ENCODE measurements around the gene JAZF1. TPM values are rescaled to one million over a fixed set of nuclear protein-coding genes. Genes with fewer than 3 reads are reported as not detected.

Gene JAZF1
- total RNA-seq, 1 experiment from 2014 or later = 14.2 TPM

DNA sequence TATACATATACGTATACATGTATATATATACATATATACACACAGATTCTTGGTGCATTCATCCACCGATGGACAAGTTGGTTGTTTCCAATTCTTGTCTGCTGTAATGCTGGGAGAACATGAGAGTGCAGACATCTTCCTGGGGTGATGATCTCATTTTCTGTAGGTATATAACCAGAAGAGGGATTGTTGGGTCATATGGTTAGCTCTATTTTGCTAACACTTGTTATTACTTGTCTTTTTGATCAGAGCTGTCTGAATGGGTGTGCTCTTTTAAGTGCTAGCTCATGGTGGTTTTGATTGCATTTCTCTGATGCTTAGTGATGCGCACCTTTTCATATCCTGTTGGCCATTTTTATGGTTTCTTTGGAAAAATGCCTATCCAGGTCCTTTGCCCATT, 334.2 kb downstream of the JAZF1 start:
- H3K27me3 Mint-ChIP-seq (ENCODE audit: insufficient read depth, unreplicated experiment) = no peaks in the 10 kb centered on the region
- intact Hi-C loops (cut with micrococcal nuclease) = no loop called here
- no peaks in the 10 kb centered on the region for H3K36me3 Mint-ChIP-seq (ENCODE audit: insufficient read depth, unreplicated experiment)
- no peak overlapping the region for H3K4me3 Mint-ChIP-seq (ENCODE audit: unreplicated experiment)
- H3K9me3 Mint-ChIP-seq (ENCODE audit: unreplicated experiment) = no peaks in the 10 kb centered on the region
- POLR2A ChIA-PET = interaction anchor here (1.0 kb wide), 1 partner anchor 10 kb away, joined by 3 read pairs; no protein-coding TSS in a partner anchor
- DNase-seq (ENCODE audit: unreplicated experiment) = no peak
- H3K27ac Mint-ChIP-seq (ENCODE audit: low read depth, unreplicated experiment) = no peak overlapping the region
- TF ChIP-seq, protein P1, sequence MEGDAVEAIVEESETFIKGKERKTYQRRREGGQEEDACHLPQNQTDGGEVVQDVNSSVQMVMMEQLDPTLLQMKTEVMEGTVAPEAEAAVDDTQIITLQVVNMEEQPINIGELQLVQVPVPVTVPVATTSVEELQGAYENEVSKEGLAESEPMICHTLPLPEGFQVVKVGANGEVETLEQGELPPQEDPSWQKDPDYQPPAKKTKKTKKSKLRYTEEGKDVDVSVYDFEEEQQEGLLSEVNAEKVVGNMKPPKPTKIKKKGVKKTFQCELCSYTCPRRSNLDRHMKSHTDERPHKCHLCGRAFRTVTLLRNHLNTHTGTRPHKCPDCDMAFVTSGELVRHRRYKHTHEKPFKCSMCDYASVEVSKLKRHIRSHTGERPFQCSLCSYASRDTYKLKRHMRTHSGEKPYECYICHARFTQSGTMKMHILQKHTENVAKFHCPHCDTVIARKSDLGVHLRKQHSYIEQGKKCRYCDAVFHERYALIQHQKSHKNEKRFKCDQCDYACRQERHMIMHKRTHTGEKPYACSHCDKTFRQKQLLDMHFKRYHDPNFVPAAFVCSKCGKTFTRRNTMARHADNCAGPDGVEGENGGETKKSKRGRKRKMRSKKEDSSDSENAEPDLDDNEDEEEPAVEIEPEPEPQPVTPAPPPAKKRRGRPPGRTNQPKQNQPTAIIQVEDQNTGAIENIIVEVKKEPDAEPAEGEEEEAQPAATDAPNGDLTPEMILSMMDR (IDR thresholded peaks at IDR 0.05; ENCODE audit: unreplicated experiment) = no peak
- CTCF ChIA-PET = interaction anchor here (0.6 to 1.3 kb wide), 3 partner anchors 60 to 250 kb away, joined by 3 to 4 read pairs (median 3); no protein-coding TSS in a partner anchor
- BruUV-seq (replicated peaks) = no TSS peak
- no peaks in the 10 kb centered on the region for H3K4me1 Mint-ChIP-seq (ENCODE audit: insufficient read depth, unreplicated experiment)

- H3K27me3 Mint-ChIP-seq (ENCODE audit: insufficient read depth, unreplicated experiment) = no peaks in the 10 kb centered on the region
- peaks cover 2% of the 10 kb centered on the region for H3K36me3 Mint-ChIP-seq (ENCODE audit: insufficient read depth, unreplicated experiment)
- ChIA-PET POLR2A (no interaction called here), CTCF (interaction anchor here (0.6 to 0.9 kb wide), 2 partner anchors 665 to 1150 kb away, joined by 3 read pairs; no protein-coding TSS in a partner anchor)
- no TSS peak for BruUV-seq (replicated peaks)
- H3K4me1 Mint-ChIP-seq (ENCODE audit: insufficient read depth, unreplicated experiment) = no peaks in the 10 kb centered on the region
- no peaks in the 10 kb centered on the region for H3K9me3 Mint-ChIP-seq (ENCODE audit: unreplicated experiment)
- no peak overlapping the region for H3K4me3 Mint-ChIP-seq (ENCODE audit: unreplicated experiment)
- intact Hi-C loops (cut with micrococcal nuclease) = no loop called here
- H3K27ac Mint-ChIP-seq (ENCODE audit: low read depth, unreplicated experiment) = no peak overlapping the region
- TF ChIP-seq, protein P1 (IDR thresholded peaks at IDR 0.05; ENCODE audit: unreplicated experiment) = no peak
- DNase-seq (ENCODE audit: unreplicated experiment) = no peak
These were observed 336.9 kb downstream of the JAZF1 start for GRCh38 chr7:27843584-27844305.

GRCh38 chr7:27842851-27843250, 337.7 kb downstream of the JAZF1 start:
- CTCF ChIA-PET = no interaction called here
- no peaks in the 10 kb centered on the region for H3K9me3 Mint-ChIP-seq (ENCODE audit: unreplicated experiment)
- H3K4me3 Mint-ChIP-seq (ENCODE audit: unreplicated experiment) = no peak overlapping the region
- H3K4me1 Mint-ChIP-seq (ENCODE audit: insufficient read depth, unreplicated experiment) = no peaks in the 10 kb centered on the region
- H3K36me3 Mint-ChIP-seq (ENCODE audit: insufficient read depth, unreplicated experiment) = peaks cover 8% of the 10 kb centered on the region
- H3K27me3 Mint-ChIP-seq (ENCODE audit: insufficient read depth, unreplicated experiment) = no peaks in the 10 kb centered on the region
- TF ChIP-seq, protein P1 (IDR thresholded peaks at IDR 0.05; ENCODE audit: unreplicated experiment) = no peak
- intact Hi-C loops (cut with micrococcal nuclease) = no loop called here
- no TSS peak for BruUV-seq (replicated peaks)
- POLR2A ChIA-PET = interaction anchor here (0.6 kb wide), 1 partner anchor 248 kb away, joined by 3 read pairs; no protein-coding TSS in a partner anchor
- no peak for DNase-seq (ENCODE audit: unreplicated experiment)
- H3K27ac Mint-ChIP-seq (ENCODE audit: low read depth, unreplicated experiment) = no peak overlapping the region

DNA sequence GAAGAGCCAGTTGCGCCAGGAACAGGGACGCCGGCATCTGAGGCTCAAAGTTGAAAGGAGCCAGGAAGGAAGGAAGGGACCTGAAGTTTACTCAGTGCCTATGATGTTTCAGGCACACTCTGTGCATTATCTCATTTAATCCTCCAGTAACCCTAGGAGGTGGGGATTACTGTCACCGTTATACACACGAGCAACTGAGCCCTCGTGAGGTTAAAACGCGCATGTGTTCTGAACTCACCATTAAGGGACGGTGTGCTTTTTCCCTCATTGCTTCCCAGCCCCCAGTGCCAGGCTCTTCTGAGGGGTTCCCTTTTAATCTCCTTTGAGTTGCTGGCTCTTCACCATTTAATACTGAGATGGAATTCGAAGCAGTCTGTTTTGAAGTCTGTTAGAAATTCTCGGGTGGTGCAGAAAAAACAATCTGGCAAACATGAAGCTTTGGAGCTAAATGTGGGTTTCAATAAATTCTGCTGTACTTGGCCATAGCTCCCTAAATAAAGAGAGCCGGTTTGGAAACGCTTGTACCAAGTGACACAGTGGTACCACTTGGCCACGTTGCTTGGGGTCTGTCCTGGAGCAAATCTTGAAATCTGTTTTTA, 338.4 kb downstream of the JAZF1 start:
- CTCF ChIA-PET = no interaction called here
- H3K4me1 Mint-ChIP-seq (ENCODE audit: insufficient read depth, unreplicated experiment) = no peaks in the 10 kb centered on the region
- POLR2A ChIA-PET = no interaction called here
- no peak overlapping the region for H3K27ac Mint-ChIP-seq (ENCODE audit: low read depth, unreplicated experiment)
- H3K9me3 Mint-ChIP-seq (ENCODE audit: unreplicated experiment) = no peaks in the 10 kb centered on the region
- H3K27me3 Mint-ChIP-seq (ENCODE audit: insufficient read depth, unreplicated experiment) = no peaks in the 10 kb centered on the region
- no TSS peak for BruUV-seq (replicated peaks)
- intact Hi-C loops (cut with micrococcal nuclease) = no loop called here
- TF ChIP-seq, protein P1 (IDR thresholded peaks at IDR 0.05; ENCODE audit: unreplicated experiment) = no peak
- H3K4me3 Mint-ChIP-seq (ENCODE audit: unreplicated experiment) = no peak overlapping the region
- DNase-seq (ENCODE audit: unreplicated experiment) = no peak
- peaks cover 8% of the 10 kb centered on the region for H3K36me3 Mint-ChIP-seq (ENCODE audit: insufficient read depth, unreplicated experiment)

Measured in MCF 10A (cell line).